Lower leg skin (tissue), 3 donors: ENCODE results near the gene RPTOR.

ENCODE experiments used
- CTCF ChIP-seq, 3 donors: fragments of 450-650 bp; IDR thresholded peaks; one replicate each; pipeline ENCODE4 v1.5.1; 2016; ENCODE audit warnings: antibody characterized with exemption in 3 of 3, mild to moderate bottlenecking in 3 of 3, moderate library complexity in 2 of 3
- POLR2A ChIP-seq, 2 donors: fragments of 450-650 bp; IDR thresholded peaks; one replicate each; pipeline ENCODE4 v1.6.1; 2016 to 2017; ENCODE audit warnings: antibody characterized with exemption in 2 of 2, mild to moderate bottlenecking in 1 of 2, moderate library complexity in 1 of 2

- TF ChIP-seq CTCF (IDR thresholded peaks at IDR 0.05): no peak
- no peak for TF ChIP-seq POLR2A (IDR thresholded peaks at IDR 0.05)
These were observed 319.0 kb downstream of the RPTOR start for GRCh38 chr17:80863626-80864025.
